H1 (cell line): ENCODE measurements around the gene MYH9.
"Not testable (repeated sequence)": the region's sequence is repeated elsewhere in the genome, so short reads cannot be mapped to it uniquely, and the experiment has no call there.

ENCODE experiments used
- CEBPB ChIP-seq: IDR thresholded peaks from 2 replicates; pipeline ENCODE4 v1.6.1; 2012; ENCODE audit warnings: low read depth, low read length
- EP300 ChIP-seq, 2 experiments: IDR thresholded peaks; 1 replicate in 1 of 2; 2 replicates in 1 of 2; pipeline ENCODE4 v1.6.1; 2011 to 2012; ENCODE audit warnings: low read depth in 2 of 2, low read length in 2 of 2, mild to moderate bottlenecking in 2 of 2, borderline replicate concordance in 1 of 2, inconsistent platforms in 1 of 2, moderate library complexity in 1 of 2
- EZH2 ChIP-seq: fragments of 200-600 bp; sonication (generic); IDR thresholded peaks from 2 replicates; pipeline ENCODE4 v1.7.1; 2012; ENCODE audit warnings: low read depth, mild to moderate bottlenecking, moderate library complexity, low read length, inconsistent platforms; ENCODE audit not compliant: severe bottlenecking
- GABPA ChIP-seq: IDR thresholded peaks from 2 replicates; pipeline ENCODE4 v1.6.1; 2011; ENCODE audit warnings: mild to moderate bottlenecking, low read length, moderate library complexity, borderline replicate concordance; ENCODE audit not compliant: insufficient read depth
- GTF2F1 ChIP-seq: IDR thresholded peaks from 2 replicates; pipeline ENCODE4 v1.6.1; 2012; ENCODE audit warnings: low read depth, low read length, improper control_type of control experiment, borderline replicate concordance
- POU5F1 ChIP-seq: IDR thresholded peaks from 2 replicates; pipeline ENCODE4 v1.6.1; 2011; ENCODE audit warnings: low read depth, mild to moderate bottlenecking, low read length, moderate library complexity
- SP1 ChIP-seq: IDR thresholded peaks from 2 replicates; pipeline ENCODE4 v1.6.1; 2011; ENCODE audit warnings: low read depth, low read length
- TAF1 ChIP-seq: IDR thresholded peaks from 2 replicates; pipeline ENCODE4 v1.6.1; 2011; ENCODE audit warnings: mild to moderate bottlenecking, low read depth, low read length
- TEAD4 ChIP-seq: IDR thresholded peaks from 2 replicates; pipeline ENCODE4 v1.6.1; 2012; ENCODE audit warnings: low read depth, low read length, inconsistent platforms, mixed read lengths
- YY1 ChIP-seq: IDR thresholded peaks from 2 replicates; pipeline ENCODE4 v1.6.1; 2011; ENCODE audit warnings: low read depth, mild to moderate bottlenecking, low read length
- TF ChIP-seq, protein P1 (sequence below), 3 experiments: IDR thresholded peaks; 1 replicate in 2 of 3; 2 replicates in 1 of 3; pipeline versions ENCODE4 v1.5.1 to v1.6.1; 2011; ENCODE audit warnings: low read length in 3 of 3, mild to moderate bottlenecking in 3 of 3, inconsistent platforms in 2 of 3, low read depth in 1 of 3, moderate library complexity in 1 of 3; ENCODE audit not compliant: insufficient read depth in 1 of 3; ENCODE audit errors: control extremely low read depth in 1 of 3
- TF ChIP-seq, protein P2 (sequence below): IDR thresholded peaks from 2 replicates; pipeline ENCODE4 v1.6.1; 2011; ENCODE audit warnings: low read length, improper control_type of control experiment
- TF ChIP-seq, protein P3 (sequence below): IDR thresholded peaks from 2 replicates; pipeline ENCODE4 v1.6.1; 2012; ENCODE audit warnings: inconsistent platforms

DNA sequence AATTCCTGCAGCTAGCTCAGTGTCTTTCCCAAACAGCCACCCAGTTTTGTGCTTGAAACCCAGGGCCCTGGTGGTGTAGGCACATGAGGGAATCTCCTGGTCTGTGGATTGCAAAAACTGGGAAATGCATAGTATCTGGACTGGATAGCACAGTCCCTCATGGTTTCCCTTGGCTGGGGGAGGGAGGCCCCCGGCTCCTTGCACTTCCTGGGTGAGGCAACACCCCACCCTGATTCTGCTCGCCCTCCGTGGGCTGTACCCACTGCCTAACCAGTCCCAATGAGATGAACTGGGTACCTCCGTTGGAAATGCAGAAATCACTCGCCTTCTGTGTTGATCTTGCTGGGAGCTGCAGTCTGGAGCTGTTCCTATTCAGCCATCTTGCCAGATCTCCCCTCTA lies 115.8 kb downstream of the MYH9 start:
- TF ChIP-seq, protein P1, sequence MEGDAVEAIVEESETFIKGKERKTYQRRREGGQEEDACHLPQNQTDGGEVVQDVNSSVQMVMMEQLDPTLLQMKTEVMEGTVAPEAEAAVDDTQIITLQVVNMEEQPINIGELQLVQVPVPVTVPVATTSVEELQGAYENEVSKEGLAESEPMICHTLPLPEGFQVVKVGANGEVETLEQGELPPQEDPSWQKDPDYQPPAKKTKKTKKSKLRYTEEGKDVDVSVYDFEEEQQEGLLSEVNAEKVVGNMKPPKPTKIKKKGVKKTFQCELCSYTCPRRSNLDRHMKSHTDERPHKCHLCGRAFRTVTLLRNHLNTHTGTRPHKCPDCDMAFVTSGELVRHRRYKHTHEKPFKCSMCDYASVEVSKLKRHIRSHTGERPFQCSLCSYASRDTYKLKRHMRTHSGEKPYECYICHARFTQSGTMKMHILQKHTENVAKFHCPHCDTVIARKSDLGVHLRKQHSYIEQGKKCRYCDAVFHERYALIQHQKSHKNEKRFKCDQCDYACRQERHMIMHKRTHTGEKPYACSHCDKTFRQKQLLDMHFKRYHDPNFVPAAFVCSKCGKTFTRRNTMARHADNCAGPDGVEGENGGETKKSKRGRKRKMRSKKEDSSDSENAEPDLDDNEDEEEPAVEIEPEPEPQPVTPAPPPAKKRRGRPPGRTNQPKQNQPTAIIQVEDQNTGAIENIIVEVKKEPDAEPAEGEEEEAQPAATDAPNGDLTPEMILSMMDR (IDR thresholded peaks at IDR 0.05; ENCODE audit: control extremely low read depth in 1 of 3, insufficient read depth in 1 of 3, low read depth in 1 of 3, low read length in 3 of 3): not testable (repeated sequence)
- not testable (repeated sequence) for TF ChIP-seq GABPA; TAF1; SP1; GTF2F1; EP300 (IDR thresholded peaks at IDR 0.05; ENCODE audit: borderline replicate concordance in 1 of 2, low read depth in 2 of 2, low read length in 2 of 2); CEBPB; POU5F1; EZH2; YY1; TEAD4
- TF ChIP-seq, protein P2, sequence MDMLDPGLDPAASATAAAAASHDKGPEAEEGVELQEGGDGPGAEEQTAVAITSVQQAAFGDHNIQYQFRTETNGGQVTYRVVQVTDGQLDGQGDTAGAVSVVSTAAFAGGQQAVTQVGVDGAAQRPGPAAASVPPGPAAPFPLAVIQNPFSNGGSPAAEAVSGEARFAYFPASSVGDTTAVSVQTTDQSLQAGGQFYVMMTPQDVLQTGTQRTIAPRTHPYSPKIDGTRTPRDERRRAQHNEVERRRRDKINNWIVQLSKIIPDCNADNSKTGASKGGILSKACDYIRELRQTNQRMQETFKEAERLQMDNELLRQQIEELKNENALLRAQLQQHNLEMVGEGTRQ: not testable (repeated sequence)
- TF ChIP-seq, protein P3, sequence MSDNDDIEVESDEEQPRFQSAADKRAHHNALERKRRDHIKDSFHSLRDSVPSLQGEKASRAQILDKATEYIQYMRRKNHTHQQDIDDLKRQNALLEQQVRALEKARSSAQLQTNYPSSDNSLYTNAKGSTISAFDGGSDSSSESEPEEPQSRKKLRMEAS: not testable (repeated sequence)
